ENCODE results near the gene PASK.

- TF ChIP-seq CTCF (IDR thresholded peaks at IDR 0.05) (no peak), EZH2 (IDR thresholded peaks at IDR 0.05; ENCODE audit: borderline replicate concordance, insufficient read depth, low read depth, low read length, poor library complexity, severe bottlenecking) (no peak)
These were observed 30.4 kb downstream of the PASK start for GRCh38 chr2:241118737-241119505.

Data from B cell (primary cell).